Mesothelial cell of epicardium (in vitro differentiated cells): ENCODE results near the gene PRUNE2. TPM values are rescaled to one million over a fixed set of nuclear protein-coding genes. Genes with fewer than 3 reads are reported as not detected.

Experiments used
- DNase-seq, 2 experiments: peaks; one replicate each; pipeline ENCODE4 v3.0.0; 2021; ENCODE audit warnings: low spot score in 2 of 2; ENCODE audit not compliant: unreplicated experiment in 2 of 2
- H3K27ac Mint-ChIP-seq: 2 replicates; pipeline ENCODE4 v1.8.0; 2021; ENCODE audit warnings: mixed read lengths
- H3K27me3 Mint-ChIP-seq: 2 replicates; pipeline ENCODE4 v1.8.0; 2021; ENCODE audit warnings: low read depth, mixed read lengths
- H3K36me3 Mint-ChIP-seq: 2 replicates; pipeline ENCODE4 v1.8.0; 2021; ENCODE audit warnings: mixed read lengths
- H3K4me1 Mint-ChIP-seq: 2 replicates; pipeline ENCODE4 v1.8.0; 2021; ENCODE audit warnings: mixed read lengths
- H3K4me3 Mint-ChIP-seq: 2 replicates; pipeline ENCODE4 v1.8.0; 2021; ENCODE audit warnings: mild to moderate bottlenecking, moderate library complexity, mixed read lengths
- H3K9me3 Mint-ChIP-seq: 2 replicates; pipeline ENCODE4 v1.8.0; 2021; ENCODE audit warnings: mixed read lengths
- total RNA-seq: library from RNA; stranded (reverse); gene quantifications from 3 replicates; pipeline ENCODE4 v1.2.1, GENCODE V29; 2021
- TF ChIP-seq, protein P1 (sequence below): fragments of 200-600 bp; sonication (generic); IDR thresholded peaks from one replicate; pipeline ENCODE4 v1.5.0; 2021; ENCODE audit warnings: antibody characterized with exemption; ENCODE audit not compliant: unreplicated experiment

PRUNE2 gene
- total RNA-seq, 1 donor from 2014 or later, result 3.4 TPM

DNA sequence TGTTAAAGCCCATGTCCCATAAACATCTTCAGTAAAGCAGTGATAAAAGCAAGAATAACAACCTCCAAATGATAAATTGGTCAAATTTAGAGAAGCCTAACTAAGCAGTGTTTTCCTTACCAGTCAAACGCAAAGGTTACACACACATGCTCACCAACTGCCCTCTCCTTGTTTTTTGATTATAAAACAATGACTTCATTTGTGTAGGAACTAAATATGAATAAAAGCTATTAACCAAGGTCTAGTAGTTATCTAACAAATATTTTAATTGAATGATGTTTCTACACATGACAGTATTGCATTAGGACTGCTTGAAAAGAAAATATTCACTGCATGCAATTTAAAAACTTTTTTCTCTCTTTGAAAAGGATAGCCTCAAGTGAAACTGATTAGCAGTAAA lies 105.0 kb downstream of the PRUNE2 start:
- H3K27me3 Mint-ChIP-seq, result no peaks in the 10 kb centered on the region
- TF ChIP-seq, protein P1, sequence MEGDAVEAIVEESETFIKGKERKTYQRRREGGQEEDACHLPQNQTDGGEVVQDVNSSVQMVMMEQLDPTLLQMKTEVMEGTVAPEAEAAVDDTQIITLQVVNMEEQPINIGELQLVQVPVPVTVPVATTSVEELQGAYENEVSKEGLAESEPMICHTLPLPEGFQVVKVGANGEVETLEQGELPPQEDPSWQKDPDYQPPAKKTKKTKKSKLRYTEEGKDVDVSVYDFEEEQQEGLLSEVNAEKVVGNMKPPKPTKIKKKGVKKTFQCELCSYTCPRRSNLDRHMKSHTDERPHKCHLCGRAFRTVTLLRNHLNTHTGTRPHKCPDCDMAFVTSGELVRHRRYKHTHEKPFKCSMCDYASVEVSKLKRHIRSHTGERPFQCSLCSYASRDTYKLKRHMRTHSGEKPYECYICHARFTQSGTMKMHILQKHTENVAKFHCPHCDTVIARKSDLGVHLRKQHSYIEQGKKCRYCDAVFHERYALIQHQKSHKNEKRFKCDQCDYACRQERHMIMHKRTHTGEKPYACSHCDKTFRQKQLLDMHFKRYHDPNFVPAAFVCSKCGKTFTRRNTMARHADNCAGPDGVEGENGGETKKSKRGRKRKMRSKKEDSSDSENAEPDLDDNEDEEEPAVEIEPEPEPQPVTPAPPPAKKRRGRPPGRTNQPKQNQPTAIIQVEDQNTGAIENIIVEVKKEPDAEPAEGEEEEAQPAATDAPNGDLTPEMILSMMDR, result no peak
- no peaks in the 10 kb centered on the region for H3K36me3 Mint-ChIP-seq
- no peak overlapping the region for H3K4me3 Mint-ChIP-seq
- DNase-seq, result no peak
- no peaks in the 10 kb centered on the region for H3K9me3 Mint-ChIP-seq
- H3K27ac Mint-ChIP-seq, result no peak overlapping the region
- peaks cover 46% of the 10 kb centered on the region for H3K4me1 Mint-ChIP-seq

DNA sequence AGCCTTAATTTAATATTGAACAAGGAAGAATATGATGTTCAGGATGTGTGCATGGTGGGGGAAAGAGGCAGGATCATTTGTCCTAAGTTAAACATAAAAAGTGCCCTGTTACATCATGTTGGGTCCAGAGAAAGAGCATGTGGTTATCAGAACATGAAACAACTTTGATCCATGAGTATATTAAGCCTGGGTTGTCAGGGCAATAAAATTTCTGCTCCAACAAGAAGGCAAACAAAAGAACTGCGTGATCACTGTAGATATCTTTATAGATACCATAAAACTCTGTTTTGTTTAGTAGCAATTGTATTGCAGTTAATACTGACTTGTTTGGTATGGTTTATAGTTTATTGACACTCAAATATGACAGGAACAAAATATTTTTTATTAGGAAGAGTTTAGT lies 106.4 kb downstream of the PRUNE2 start:
- TF ChIP-seq, protein P1, result no peak
- H3K27me3 Mint-ChIP-seq, result no peaks in the 10 kb centered on the region
- peaks cover 39% of the 10 kb centered on the region for H3K4me1 Mint-ChIP-seq
- no peak overlapping the region for H3K27ac Mint-ChIP-seq
- H3K36me3 Mint-ChIP-seq, result no peaks in the 10 kb centered on the region
- H3K4me3 Mint-ChIP-seq, result no peak overlapping the region
- no peaks in the 10 kb centered on the region for H3K9me3 Mint-ChIP-seq
- no peak for DNase-seq

DNA sequence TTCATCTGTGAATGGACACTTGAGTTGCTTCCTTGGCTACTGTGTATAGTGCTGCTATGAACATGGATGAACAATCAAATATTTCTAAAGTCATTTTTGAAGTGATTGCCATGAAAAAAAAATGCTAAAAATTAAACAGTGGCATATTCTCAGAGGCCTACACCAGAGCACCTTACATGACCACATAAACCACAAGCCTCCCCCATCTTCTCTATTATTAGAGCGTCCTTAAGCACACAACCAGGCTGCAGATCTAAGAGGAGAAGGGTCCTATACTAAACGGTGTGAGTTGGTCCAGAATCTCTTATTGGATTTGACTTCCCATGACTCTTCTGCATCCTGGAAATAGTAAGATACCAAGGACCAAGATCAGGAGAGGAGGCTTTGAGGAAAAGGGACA lies 107.4 kb downstream of the PRUNE2 start:
- Mint-ChIP-seq H3K27ac (no peak overlapping the region), H3K9me3 (no peaks in the 10 kb centered on the region), H3K4me1 (peaks cover 30% of the 10 kb centered on the region), H3K4me3 (no peak overlapping the region), H3K27me3 (no peaks in the 10 kb centered on the region), H3K36me3 (no peaks in the 10 kb centered on the region)
- TF ChIP-seq, protein P1, result no peak
- DNase-seq, result no peak

DNA sequence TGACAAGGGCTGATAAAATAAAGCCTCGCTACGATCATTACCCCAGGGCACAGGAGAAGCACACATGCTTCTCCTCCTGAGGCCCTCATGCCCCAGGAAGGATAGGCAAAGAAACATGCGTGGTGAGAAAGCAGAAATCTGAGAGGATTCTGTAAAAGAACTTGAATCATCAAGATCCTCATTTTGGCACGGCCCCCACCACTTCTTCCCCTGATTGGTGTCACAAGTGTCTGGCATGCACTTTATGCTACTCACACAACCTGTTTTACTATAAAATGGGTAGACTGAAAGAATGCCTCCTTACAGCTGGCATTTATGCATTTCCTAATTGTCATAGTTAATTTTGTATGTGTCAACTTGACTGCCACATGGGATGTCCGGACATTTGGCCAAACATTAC lies 109.6 kb downstream of the PRUNE2 start:
- H3K36me3 Mint-ChIP-seq, result no peaks in the 10 kb centered on the region
- DNase-seq, result no peak
- H3K4me3 Mint-ChIP-seq, result no peak overlapping the region
- H3K27ac Mint-ChIP-seq, result no peak overlapping the region
- no peaks in the 10 kb centered on the region for H3K9me3 Mint-ChIP-seq
- peaks cover 12% of the 10 kb centered on the region for H3K4me1 Mint-ChIP-seq
- no peaks in the 10 kb centered on the region for H3K27me3 Mint-ChIP-seq
- TF ChIP-seq, protein P1, result no peak

DNA sequence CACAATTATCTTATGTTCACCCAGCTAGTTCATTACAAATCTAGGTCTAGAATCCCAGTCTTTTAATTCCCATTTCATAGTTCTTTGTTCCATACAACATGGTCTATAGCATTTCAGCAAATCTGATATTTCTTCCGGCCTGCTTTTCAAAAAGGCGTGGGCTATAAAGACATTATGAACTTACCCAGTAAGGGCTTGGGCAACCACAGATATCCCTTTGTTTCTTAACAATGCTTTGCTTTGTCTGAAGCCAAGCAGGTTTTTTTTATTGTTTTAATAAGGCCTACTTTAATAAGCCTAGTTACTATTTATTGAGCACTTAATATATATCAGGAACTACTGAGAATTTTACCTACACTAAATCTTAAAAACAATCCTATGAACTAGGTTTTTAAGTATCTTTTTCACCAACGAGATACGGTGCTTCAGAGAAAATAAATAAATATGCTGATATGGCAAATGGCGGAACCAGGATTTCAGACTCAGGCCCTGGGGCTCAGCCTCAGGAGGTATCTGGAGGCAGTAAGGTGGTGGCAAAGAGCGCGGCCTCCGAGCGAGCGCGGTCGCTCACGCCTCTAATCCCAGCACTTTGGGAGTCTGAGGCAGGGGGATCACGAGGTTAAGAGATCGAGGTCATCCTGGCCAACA lies 112.0 kb downstream of the PRUNE2 start:
- no peaks in the 10 kb centered on the region for H3K9me3 Mint-ChIP-seq
- no peaks in the 10 kb centered on the region for H3K27me3 Mint-ChIP-seq
- no peak for DNase-seq
- no peak overlapping the region for H3K4me3 Mint-ChIP-seq
- no peaks in the 10 kb centered on the region for H3K36me3 Mint-ChIP-seq
- TF ChIP-seq, protein P1, result no peak
- no peak overlapping the region for H3K27ac Mint-ChIP-seq
- H3K4me1 Mint-ChIP-seq, result peaks cover 6% of the 10 kb centered on the region

DNA sequence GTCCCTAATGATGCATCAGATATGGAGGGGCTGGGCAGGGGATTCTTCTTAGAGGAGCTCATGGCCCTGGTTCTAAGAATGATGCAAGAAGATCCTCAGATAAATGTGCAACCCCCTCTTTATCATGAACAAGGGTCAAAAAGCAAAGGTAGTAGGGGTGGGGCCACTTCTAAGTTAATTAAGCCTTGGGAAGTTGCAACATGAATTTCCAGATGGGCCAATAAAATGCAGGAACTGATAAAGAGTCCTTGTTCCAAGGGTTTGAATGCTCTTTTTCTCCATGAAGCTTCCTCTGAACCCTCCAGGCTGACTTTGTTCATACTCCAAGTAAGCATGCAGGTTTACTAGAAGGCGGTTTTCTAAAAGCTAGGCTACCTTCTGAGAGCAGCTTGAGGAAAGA lies 116.1 kb downstream of the PRUNE2 start:
- TF ChIP-seq, protein P1, result no peak
- H3K27me3 Mint-ChIP-seq, result no peaks in the 10 kb centered on the region
- H3K27ac Mint-ChIP-seq, result no peak overlapping the region

More for the DNA sequence above, 116.1 kb downstream of the PRUNE2 start:
- Mint-ChIP-seq H3K4me3 (no peak overlapping the region), H3K9me3 (no peaks in the 10 kb centered on the region), H3K4me1 (peaks cover 3% of the 10 kb centered on the region), H3K36me3 (no peaks in the 10 kb centered on the region)
- no peak for DNase-seq
